HG02642 (cell line): Measurements from ENCODE around the gene ZNF70.

ENCODE experiments used
- ATAC-seq: cut with Tn5 transposase; IDR thresholded peaks from one replicate; pipeline ENCODE4 v1.9.1; 2021; ENCODE audit warnings: mild to moderate bottlenecking; ENCODE audit not compliant: unreplicated experiment, poor library complexity

Gene ZNF70

GRCh38 chr22:23750714-23751440 lies at the start of gene ZNF70:
Gene ZNF70 (minus strand): TSS chr22:23751112. CDS start chr22:23745140, 5,972 bp downstream.
- peak; percentile 79 for ATAC-seq

GRCh38 chr22:23796461-23796860 lies 45.5 kb upstream of the ZNF70 start:
- no peak for ATAC-seq

- no peak for ATAC-seq
Observed at GRCh38 chr22:23793326-23793725, 42.4 kb upstream of the ZNF70 start.

- ATAC-seq, result no peak
Observed at GRCh38 chr22:23791738-23792645, 41.1 kb upstream of the ZNF70 start.

- no peak for ATAC-seq
Observed at GRCh38 chr22:23790819-23791737, 40.2 kb upstream of the ZNF70 start.

GRCh38 chr22:23789638-23790037 lies 38.7 kb upstream of the ZNF70 start:
- no peak for ATAC-seq

- ATAC-seq, result no peak
Observed at GRCh38 chr22:23789121-23789520, 38.2 kb upstream of the ZNF70 start.

GRCh38 chr22:23787910-23788309 lies 37.0 kb upstream of the ZNF70 start:
- ATAC-seq, result no peak

GRCh38 chr22:23787600-23787896 lies 36.6 kb upstream of the ZNF70 start:
- ATAC-seq, result no peak

- ATAC-seq, result peak; percentile 76
Observed at GRCh38 chr22:23786752-23787599, 36.1 kb upstream of the ZNF70 start, which contains the start of gene SMARCB1. Gene SMARCB1 (plus strand): TSS chr22:23786966. CDS start chr22:23787170, 204 bp downstream.

- ATAC-seq, result no peak
Observed at GRCh38 chr22:23786261-23786710, 35.4 kb upstream of the ZNF70 start.

GRCh38 chr22:23784215-23784732 lies 33.4 kb upstream of the ZNF70 start:
- no peak for ATAC-seq

- ATAC-seq, result no peak
Observed at GRCh38 chr22:23783265-23784150, 32.6 kb upstream of the ZNF70 start.

GRCh38 chr22:23782703-23783102 lies 31.8 kb upstream of the ZNF70 start:
- ATAC-seq, result no peak

- no peak for ATAC-seq
Observed at GRCh38 chr22:23782252-23782651, 31.3 kb upstream of the ZNF70 start.

- no peak for ATAC-seq
Observed at GRCh38 chr22:23781511-23782183, 30.7 kb upstream of the ZNF70 start.

- ATAC-seq, result no peak
Observed at GRCh38 chr22:23781065-23781464, 30.2 kb upstream of the ZNF70 start.
